GM18951 (cell line): Measurements from ENCODE around the gene NAT14.

Source experiments
- POLR2A ChIP-seq: IDR thresholded peaks from 4 replicates; pipeline ENCODE4 v1.6.1; 2011; ENCODE audit warnings: mild to moderate bottlenecking; ENCODE audit not compliant: insufficient read length, insufficient read depth; ENCODE audit errors: extremely low read depth
- in situ Hi-C: fragments of 300-500 bp; cut with MboI; formaldehyde crosslinking; loops from one replicate; pipeline ENCODE4 v1.12.0; 2022; ENCODE audit warnings: low sequenced_read_pairs, mixed read lengths, inconsistent platforms; ENCODE audit not compliant: unreplicated experiment

The NAT14 gene

GRCh38 chr19:55457683-55458457 lies 27.1 kb upstream of the NAT14 start:
- in situ Hi-C loops, result no loop called here
- no peak for TF ChIP-seq POLR2A

GRCh38 chr19:55459551-55459949 lies 25.4 kb upstream of the NAT14 start:
- TF ChIP-seq POLR2A, result no peak
- in situ Hi-C loops, result no loop called here

DNA sequence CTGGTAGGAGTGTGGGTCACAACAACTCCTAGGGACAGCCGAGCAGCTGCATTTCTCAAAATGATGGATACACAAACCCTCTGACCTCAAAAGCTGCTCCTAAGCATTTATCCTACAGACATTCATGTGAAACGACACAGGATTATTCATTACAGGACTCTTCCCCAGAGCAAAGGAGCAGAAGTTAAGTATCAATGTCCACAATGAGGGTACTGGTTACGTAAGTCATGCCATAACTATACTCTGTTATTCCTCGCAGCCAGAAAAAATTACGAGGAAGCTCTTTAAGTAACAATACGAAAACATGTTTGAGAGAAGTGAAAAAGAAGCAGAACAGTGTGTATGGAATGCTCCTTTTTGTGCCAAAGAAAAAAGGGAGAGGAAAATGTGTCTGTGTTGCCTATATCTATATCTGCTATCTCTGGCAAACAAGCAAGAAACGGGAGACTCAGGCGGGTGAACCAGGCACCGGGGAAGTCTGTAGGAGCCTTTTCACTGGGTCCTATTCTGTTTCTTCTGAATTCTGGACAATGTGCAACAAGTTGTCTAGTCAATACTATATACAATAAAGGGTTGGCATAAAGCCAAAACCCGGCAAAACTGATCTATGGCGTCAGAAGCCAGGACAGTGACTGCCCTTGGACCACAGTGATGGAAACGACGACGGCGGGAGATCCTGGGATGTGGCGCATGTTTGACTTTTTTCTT lies 24.9 kb upstream of the NAT14 start:
- no peak for TF ChIP-seq POLR2A
- in situ Hi-C loops, result no loop called here

GRCh38 chr19:55460670-55461258 lies 24.2 kb upstream of the NAT14 start:
- in situ Hi-C loops, result no loop called here
- no peak for TF ChIP-seq POLR2A

DNA sequence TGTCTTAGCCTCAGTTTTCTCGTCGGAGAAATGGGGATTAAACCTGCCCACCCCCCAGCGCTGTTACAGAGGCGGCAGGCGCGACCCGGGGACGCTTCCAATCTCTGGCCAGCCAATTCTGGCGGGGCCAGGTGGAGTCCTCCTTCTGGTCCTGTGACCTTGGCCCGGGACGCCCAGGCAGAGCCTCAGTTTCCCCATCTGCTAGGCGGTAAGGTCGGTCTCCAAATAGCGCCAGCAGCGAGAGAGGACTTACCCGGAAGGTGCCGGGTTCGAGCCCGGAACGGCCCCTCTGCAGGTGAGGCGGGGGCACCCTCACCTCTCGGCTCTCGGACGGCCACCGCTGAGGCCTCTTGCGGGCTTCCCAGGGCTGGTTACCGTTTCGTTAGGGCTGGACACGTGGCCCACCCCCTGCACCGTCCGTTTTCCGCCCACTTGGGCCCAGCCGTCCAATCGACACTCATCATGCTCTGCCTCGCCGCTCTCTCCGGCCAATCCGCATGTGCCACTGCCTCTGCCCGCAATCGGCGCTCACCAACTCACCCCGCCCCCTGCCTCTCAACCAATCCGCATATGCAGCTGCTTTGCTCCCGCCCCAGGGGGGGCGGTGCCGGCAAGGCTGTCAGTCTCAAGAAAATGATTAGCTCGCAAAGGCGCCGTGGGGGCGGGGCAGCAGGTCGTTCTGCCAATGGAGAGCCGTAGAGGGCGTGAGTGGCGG lies 23.6 kb upstream of the NAT14 start, which contains the start of gene ISOC2:
ISOC2 (minus strand) TSS at position 384 of the 715 bp plus-strand sequence. CDS start 5,156 bp downstream, outside the sequence.
- in situ Hi-C loops, result no loop called here
- peak; percentile 64 for TF ChIP-seq POLR2A

DNA sequence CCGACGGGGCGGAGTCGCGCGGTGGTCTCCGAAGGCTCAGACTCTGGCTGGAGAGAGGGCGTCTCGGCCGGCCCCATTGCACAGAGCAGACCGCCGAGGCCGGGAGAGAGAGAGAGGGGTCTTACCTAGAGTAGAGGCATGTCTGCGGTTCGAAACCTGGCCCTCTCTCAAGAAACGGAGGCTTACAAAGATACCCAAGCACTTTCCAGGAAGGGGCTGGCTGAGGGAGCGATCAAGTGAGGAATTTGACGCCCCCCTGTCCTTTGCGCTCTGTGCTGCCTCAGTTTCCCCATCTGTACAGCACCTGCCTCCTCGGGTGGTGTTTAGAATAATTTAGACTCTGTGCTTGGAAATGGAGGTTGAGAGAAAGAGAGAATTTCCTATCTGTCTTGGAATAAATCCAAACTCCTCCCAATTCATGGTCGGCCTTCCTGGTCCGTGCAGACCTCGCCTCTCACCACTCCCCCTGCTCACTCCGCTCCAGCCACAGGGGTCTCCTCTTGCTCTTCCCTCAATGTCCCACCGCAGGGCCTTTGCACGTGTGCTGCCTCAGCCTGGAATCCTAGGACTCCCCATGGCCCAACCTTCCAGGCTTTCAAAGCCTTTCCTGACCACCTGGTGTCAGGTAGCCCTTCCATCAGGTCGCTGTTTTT lies 22.9 kb upstream of the NAT14 start:
- peak; percentile 62 for TF ChIP-seq POLR2A
- in situ Hi-C loops, result no loop called here

GRCh38 chr19:55462722-55463121 lies 22.3 kb upstream of the NAT14 start:
- TF ChIP-seq POLR2A, result no peak
- in situ Hi-C loops, result no loop called here

- in situ Hi-C loops, result no loop called here
- TF ChIP-seq POLR2A, result no peak
These were observed 21.4 kb upstream of the NAT14 start for GRCh38 chr19:55463583-55464031.

DNA sequence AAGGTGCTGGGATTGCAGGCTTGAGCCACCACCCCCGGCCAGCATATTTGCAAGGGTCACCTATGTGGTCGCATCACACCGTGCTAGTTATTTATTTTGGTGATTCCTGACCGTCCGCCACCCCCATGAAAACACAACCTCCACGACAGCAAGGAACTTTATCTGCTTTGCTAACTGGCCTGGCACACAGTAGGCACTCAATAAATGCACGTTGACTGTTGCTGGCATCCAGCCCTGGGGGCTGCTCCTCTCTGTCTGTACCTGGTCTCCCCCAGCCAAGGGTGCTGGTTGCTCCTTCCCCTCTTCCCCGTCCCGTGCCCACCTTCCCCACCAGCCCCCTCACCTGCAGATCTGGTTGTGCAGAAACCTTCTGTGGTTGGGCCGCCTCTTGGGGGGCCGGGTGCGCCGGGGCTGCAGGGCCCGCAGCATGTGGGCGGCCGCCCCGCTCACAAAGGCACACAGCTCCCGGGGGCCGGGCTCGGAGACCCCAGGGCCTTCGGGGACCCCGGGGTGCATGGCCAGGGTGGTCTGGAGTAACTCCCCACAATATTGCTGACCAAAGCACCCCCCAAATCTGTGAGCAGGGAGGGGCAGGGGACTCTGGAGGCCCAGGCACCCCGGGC lies 20.8 kb upstream of the NAT14 start:
- in situ Hi-C loops, result no loop called here
- TF ChIP-seq POLR2A, result no peak

- in situ Hi-C loops, result no loop called here
- TF ChIP-seq POLR2A, result no peak
These were observed 20.3 kb upstream of the NAT14 start, which contains the start of gene C19orf85 for GRCh38 chr19:55464662-55465054. Gene C19orf85 (minus strand): TSS chr19:55464751. CDS start chr19:55464554, 197 bp downstream.

DNA sequence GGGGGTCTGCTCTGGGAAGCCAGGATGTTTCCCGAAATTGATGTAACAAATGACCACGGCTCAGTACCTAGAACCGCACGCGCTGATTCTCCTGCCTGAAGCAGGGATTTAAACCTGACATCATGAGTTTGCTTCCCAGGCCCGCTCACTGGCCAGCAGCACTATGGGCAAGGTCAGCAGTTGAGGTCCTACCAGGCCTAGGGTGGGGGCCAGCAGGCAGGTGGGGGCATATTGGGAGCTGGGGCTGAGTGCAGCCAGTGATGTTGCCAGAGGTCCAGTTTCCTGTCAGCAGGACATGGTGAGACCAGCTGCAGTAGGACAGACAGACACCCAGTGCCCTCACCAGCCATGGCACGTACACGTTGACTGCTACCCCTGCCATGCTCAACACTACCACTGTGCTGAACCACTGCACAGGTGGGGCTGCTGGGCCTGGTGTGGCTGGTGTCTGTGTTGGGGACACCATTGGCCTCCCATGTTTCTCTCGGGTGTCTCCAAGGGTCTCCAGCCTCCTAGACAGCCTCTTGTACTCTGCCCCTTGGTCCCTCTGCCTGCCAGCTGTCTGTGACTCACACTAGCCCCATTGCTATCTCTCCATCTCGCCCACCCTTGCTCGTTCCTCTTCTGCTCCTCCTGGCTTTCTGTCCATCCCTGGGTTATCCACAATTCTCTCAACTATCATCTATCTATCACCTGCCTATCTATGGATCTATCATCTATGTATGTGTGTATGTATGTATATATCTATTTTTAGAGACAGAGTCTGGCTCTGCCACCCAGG lies 19.3 kb upstream of the NAT14 start:
- TF ChIP-seq POLR2A, result no peak
- in situ Hi-C loops, result no loop called here
